BLaER1 (cell line): ENCODE data around the gene ZFYVE19.

Experiments
- H3K27ac ChIP-seq: shearing (Covaris generic); formaldehyde crosslinking; 2 replicates; pipeline ENCODE4 v1.8.1; 2022
- H3K27me3 ChIP-seq: shearing (Covaris generic); formaldehyde crosslinking; 2 replicates; pipeline ENCODE4 v1.8.1; 2022
- H3K36me3 ChIP-seq: shearing (Covaris generic); formaldehyde crosslinking; 2 replicates; pipeline ENCODE4 v1.8.1; 2022
- H3K4me1 ChIP-seq: shearing (Covaris generic); formaldehyde crosslinking; 2 replicates; pipeline ENCODE4 v1.8.1; 2022
- H3K4me2 ChIP-seq: shearing (Covaris generic); formaldehyde crosslinking; 2 replicates; pipeline ENCODE4 v1.8.1; 2022
- H3K4me3 ChIP-seq: shearing (Covaris generic); formaldehyde crosslinking; 2 replicates; pipeline ENCODE4 v1.8.1; 2022
- H3K9ac ChIP-seq: shearing (Covaris generic); formaldehyde crosslinking; 2 replicates; pipeline ENCODE4 v1.8.1; 2022
- H3K9me3 ChIP-seq: shearing (Covaris generic); formaldehyde crosslinking; 2 replicates; pipeline ENCODE4 v1.8.1; 2022
- H4K20me1 ChIP-seq: shearing (Covaris generic); formaldehyde crosslinking; 2 replicates; pipeline ENCODE4 v1.8.1; 2022
- Cebpa-rat ChIP-seq: shearing (Covaris generic); IDR thresholded peaks from 2 replicates; pipeline ENCODE4 v1.8.1; 2022

ZFYVE19 gene

DNA sequence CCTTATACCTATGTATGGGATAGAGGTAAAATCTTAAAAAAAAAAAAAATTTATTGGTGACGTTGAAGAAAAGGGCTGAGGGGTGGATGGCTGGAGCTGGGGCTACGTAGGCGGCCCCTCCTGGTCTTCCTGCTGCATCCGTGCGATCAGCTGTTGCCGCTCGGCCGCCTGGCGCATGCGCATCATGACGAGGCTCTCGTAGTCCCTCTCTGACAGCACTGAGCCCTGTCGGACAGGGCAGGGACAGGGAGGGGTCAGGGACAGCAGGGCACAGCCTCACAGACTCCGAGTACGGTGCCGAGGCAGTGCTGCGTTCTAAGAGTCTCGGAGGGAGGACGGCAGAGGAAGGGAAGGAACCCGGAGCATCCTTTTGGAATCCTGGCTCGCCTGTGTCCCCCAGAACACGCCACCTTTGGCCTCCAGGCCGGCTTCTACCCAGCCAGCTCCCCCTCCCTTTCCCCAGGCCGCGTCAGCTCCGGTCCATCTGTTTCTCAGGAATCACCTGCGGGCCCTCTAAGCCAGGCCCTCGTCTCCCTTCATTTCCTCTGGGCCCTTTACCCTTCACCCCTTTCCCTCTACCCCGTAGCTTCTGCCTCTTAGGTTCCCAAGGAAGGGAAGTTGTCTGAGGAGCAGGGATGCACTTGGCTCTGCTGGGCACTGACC lies 38.9 kb upstream of the ZFYVE19 start:
- peak overlapping the region; percentile 99 for H3K4me2 ChIP-seq

GRCh38 chr15:40768521-40769273 lies 38.2 kb upstream of the ZFYVE19 start:
- Histone ChIP-seq H3K27ac (peak overlapping the region; percentile 95), H3K9ac (peak overlapping the region; percentile 80)

More for the DNA sequence above, 38.9 kb upstream of the ZFYVE19 start:
- Histone ChIP-seq H3K4me3 (peak overlapping the region; percentile 59), H3K9ac (peak overlapping the region; percentile 80; the same call in 1 of the 2 replicates), H4K20me1 (peaks cover 67% of the 10 kb centered on the region; the same call in 1 of the 2 replicates), H3K9me3 (no peaks in the 10 kb centered on the region), H3K27ac (peak overlapping the region; percentile 95), H3K36me3 (peaks cover 12% of the 10 kb centered on the region; the same call in 1 of the 2 replicates), H3K27me3 (peaks cover 7% of the 10 kb centered on the region; the same call in 1 of the 2 replicates), H3K4me1 (peaks cover 99% of the 10 kb centered on the region)
- TF ChIP-seq Cebpa-rat: no peak

DNA sequence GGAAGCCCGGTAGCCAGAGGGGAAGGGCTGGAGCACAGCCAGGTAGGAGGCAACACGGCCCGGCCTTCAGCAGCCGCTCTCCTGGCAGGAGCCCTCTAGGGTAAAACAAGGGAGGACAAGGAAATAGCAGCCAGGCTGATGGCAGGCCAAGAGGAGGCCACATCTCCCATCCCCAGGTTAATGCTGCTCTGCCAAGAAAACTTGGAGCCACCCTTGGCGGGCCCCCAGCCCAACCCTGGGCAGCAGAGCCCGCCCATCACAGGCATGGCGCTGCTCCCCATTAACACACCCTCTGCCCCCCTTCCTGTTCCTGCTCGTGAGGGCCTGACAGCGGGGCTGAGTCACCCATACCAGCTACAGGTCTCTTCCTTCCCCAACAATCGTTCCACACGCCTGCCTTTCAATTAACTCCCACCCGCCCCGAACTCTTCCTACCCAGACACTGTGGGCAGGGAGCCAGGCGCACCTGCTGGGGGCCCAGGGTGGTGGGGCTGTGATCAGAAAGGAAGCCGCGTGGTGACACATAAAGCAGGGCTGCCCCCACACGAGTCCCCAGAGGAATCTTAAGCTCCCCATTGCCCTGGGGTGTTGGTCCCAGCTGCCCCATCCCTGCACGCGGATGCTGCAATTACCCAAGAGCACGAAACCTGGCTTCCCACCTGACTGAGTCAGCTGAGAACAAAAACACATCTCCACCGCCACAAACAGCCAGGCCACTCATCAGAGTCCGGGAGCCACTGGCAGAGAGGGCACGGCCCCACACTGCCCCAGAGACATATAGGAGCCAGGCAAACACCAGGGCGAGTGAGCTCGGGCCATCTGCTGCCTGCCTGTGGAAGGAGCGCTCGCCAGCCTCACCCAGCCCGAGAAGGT lies 37.4 kb upstream of the ZFYVE19 start, which contains the start of gene C15orf62:
Gene C15orf62 (plus strand): TSS at position 707 of the 873 bp plus-strand sequence. CDS start 516 bp downstream, outside the sequence.
- Histone ChIP-seq H3K4me1 (peaks cover 90% of the 10 kb centered on the region), H3K4me2 (peak within 1 kb of the TSS; percentile 99)
- peak; percentile 75; the same call in 1 of the 2 replicates for TF ChIP-seq Cebpa-rat

More at GRCh38 chr15:40768521-40769273, 38.2 kb upstream of the ZFYVE19 start:
- Histone ChIP-seq H3K4me2 (peak overlapping the region; percentile 99), H3K4me1 (peaks cover 97% of the 10 kb centered on the region), H3K4me3 (peak overlapping the region; percentile 59), H3K27me3 (peaks cover 7% of the 10 kb centered on the region; the same call in 1 of the 2 replicates), H4K20me1 (peaks cover 67% of the 10 kb centered on the region; the same call in 1 of the 2 replicates), H3K36me3 (peaks cover 19% of the 10 kb centered on the region), H3K9me3 (no peaks in the 10 kb centered on the region)
- no peak for TF ChIP-seq Cebpa-rat

DNA sequence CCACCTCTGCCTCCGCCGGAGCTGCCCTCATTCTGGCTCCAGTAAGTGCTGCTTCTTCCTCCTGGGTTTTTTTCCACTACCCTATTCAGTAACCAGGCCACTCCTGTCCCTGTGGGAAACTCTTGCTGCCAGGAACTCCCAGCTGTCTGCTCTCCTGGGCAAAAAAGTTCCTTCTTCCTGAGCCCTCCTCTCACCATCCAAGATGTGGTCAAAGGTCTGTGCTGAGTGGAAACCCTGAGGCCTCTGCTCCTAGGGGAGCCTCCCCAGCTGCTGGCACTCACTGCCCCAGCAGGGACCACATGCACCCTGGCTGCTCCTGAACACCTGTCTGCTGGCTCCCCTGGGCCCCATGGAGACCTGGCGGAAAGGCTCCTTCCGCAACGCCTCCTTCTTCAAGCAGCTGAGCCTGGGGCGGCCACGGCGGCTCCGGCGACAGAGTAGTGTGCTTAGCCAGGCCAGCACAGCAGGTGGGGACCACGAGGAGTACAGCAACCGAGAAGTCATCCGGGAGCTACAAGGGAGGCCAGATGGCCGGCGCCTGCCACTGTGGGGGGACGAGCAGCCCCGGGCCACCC lies 36.7 kb upstream of the ZFYVE19 start:
- peaks cover 90% of the 10 kb centered on the region for H3K4me1 ChIP-seq
- H3K27me3 ChIP-seq: no peaks in the 10 kb centered on the region
- H4K20me1 ChIP-seq: peaks cover 67% of the 10 kb centered on the region; the same call in 1 of the 2 replicates
- peak overlapping the region; percentile 80 for H3K9ac ChIP-seq
- no peaks in the 10 kb centered on the region for H3K9me3 ChIP-seq
- peaks cover 34% of the 10 kb centered on the region for H3K36me3 ChIP-seq
- TF ChIP-seq Cebpa-rat: no peak
- peak overlapping the region; percentile 59 for H3K4me3 ChIP-seq
- peak overlapping the region; percentile 99 for H3K4me2 ChIP-seq
- peak overlapping the region; percentile 95 for H3K27ac ChIP-seq

More for the DNA sequence above, 37.4 kb upstream of the ZFYVE19 start, which contains the start of gene C15orf62:
- peak within 1 kb of the TSS; percentile 95 for H3K27ac ChIP-seq
- peak within 1 kb of the TSS; percentile 59 for H3K4me3 ChIP-seq
- peaks cover 67% of the 10 kb centered on the region; the same call in 1 of the 2 replicates for H4K20me1 ChIP-seq
- no peaks in the 10 kb centered on the region for H3K9me3 ChIP-seq
- peaks cover under 1% of the 10 kb centered on the region; the same call in 1 of the 2 replicates for H3K27me3 ChIP-seq
- peaks cover 27% of the 10 kb centered on the region for H3K36me3 ChIP-seq
- peak within 1 kb of the TSS; percentile 80 for H3K9ac ChIP-seq

DNA sequence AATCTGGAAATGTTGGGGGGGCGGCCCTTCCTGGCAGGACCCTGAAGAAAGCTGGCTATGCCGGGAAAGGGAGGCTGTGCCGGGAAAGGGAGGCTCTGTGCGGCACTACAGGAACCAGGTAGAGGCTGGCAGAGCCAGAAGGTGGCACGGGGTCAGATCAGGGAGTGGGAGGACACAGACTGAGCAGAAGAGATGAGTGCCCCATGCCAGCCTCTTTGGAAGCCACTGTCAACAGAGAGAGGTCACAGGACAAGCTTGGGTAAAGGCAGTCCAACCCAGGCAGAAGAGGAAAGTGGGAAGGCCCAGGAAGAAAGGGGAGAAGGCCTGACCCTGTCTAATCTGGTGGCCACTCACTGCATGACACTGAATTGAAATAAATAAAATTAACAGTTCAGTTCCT lies 35.6 kb upstream of the ZFYVE19 start:
- Histone ChIP-seq H3K9ac (peak overlapping the region; percentile 80; the same call in 1 of the 2 replicates), H4K20me1 (peaks cover 59% of the 10 kb centered on the region; the same call in 1 of the 2 replicates), H3K9me3 (no peaks in the 10 kb centered on the region), H3K4me1 (peaks cover 90% of the 10 kb centered on the region), H3K4me3 (peak overlapping the region; percentile 59; the same call in 1 of the 2 replicates), H3K27me3 (no peaks in the 10 kb centered on the region), H3K36me3 (peaks cover 38% of the 10 kb centered on the region), H3K27ac (peak overlapping the region; percentile 95), H3K4me2 (peak overlapping the region; percentile 99)
- TF ChIP-seq Cebpa-rat: no peak

GRCh38 chr15:40772014-40772413 lies 34.9 kb upstream of the ZFYVE19 start:
- Histone ChIP-seq H3K36me3 (peaks cover 41% of the 10 kb centered on the region), H3K9ac (peak overlapping the region; percentile 43; the same call in 1 of the 2 replicates), H3K4me2 (peak overlapping the region; percentile 99), H3K27ac (peak overlapping the region; percentile 95; the same call in 1 of the 2 replicates), H4K20me1 (peaks cover 53% of the 10 kb centered on the region; the same call in 1 of the 2 replicates), H3K4me3 (no peak overlapping the region), H3K4me1 (peaks cover 90% of the 10 kb centered on the region), H3K9me3 (no peaks in the 10 kb centered on the region), H3K27me3 (no peaks in the 10 kb centered on the region)
- TF ChIP-seq Cebpa-rat: no peak

- no peaks in the 10 kb centered on the region for H3K9me3 ChIP-seq
- H3K9ac ChIP-seq: no peak overlapping the region
- H3K4me1 ChIP-seq: peaks cover 77% of the 10 kb centered on the region
- peaks cover 55% of the 10 kb centered on the region for H3K36me3 ChIP-seq
- H3K4me2 ChIP-seq: peak overlapping the region; percentile 99
- no peak overlapping the region for H3K4me3 ChIP-seq
- H4K20me1 ChIP-seq: peaks cover 40% of the 10 kb centered on the region; the same call in 1 of the 2 replicates
- no peaks in the 10 kb centered on the region for H3K27me3 ChIP-seq
- H3K27ac ChIP-seq: peak overlapping the region; percentile 6; the same call in 1 of the 2 replicates
- TF ChIP-seq Cebpa-rat: no peak
These were observed 33.4 kb upstream of the ZFYVE19 start for GRCh38 chr15:40773496-40773895.

DNA sequence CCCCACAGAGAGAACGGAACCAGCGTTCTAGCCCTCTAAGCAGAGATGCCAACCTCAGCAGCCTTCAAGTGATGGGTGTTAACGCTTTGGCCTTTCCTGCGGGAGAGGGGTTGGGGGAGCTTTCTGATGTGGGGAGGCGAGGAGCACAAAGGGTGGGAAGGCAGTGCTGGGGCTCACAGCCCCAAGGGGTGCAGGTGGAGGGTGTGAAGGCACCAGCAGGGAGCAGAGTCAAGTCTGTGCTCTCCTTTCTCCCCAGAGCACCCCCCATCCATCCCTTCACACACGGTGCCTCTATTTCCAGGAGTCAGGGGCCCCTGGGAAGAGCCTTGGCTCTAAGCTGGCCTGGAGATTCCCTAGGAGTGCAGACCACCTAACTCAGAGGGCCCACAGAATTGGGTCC lies 33.0 kb upstream of the ZFYVE19 start:
- TF ChIP-seq Cebpa-rat: no peak
- H3K9ac ChIP-seq: no peak overlapping the region
- no peaks in the 10 kb centered on the region for H3K9me3 ChIP-seq
- peak overlapping the region; percentile 18; the same call in 1 of the 2 replicates for H3K27ac ChIP-seq
- H3K36me3 ChIP-seq: peaks cover 59% of the 10 kb centered on the region
- H3K4me3 ChIP-seq: no peak overlapping the region
- H4K20me1 ChIP-seq: peaks cover 38% of the 10 kb centered on the region; the same call in 1 of the 2 replicates
- no peak overlapping the region for H3K4me2 ChIP-seq
- H3K27me3 ChIP-seq: no peaks in the 10 kb centered on the region
- peaks cover 73% of the 10 kb centered on the region for H3K4me1 ChIP-seq
